Ecto neural progenitor cell (in vitro differentiated cells): ENCODE measurements around the gene ATG4D.

Experiments
- DNase-seq: peaks from one replicate; pipeline ENCODE4 v3.0.0-alpha.2; 2018; ENCODE audit warnings: low spot score

Gene ATG4D

GRCh38 chr19:10543420-10544241 lies at the start of gene ATG4D:
Gene ATG4D, plus strand, starts transcription at chr19:10543904. Its CDS starts 187 bp downstream, at chr19:10544091.
- DNase-seq: peak; percentile 92

GRCh38 chr19:10497371-10497770 lies 46.3 kb upstream of the ATG4D start:
- no peak for DNase-seq

GRCh38 chr19:10499550-10500246 lies 44.0 kb upstream of the ATG4D start:
- DNase-seq: no peak

- DNase-seq: no peak
These were observed 43.5 kb upstream of the ATG4D start for GRCh38 chr19:10500247-10500592.

GRCh38 chr19:10501971-10502523 lies 41.7 kb upstream of the ATG4D start:
- DNase-seq: peak; percentile 71

- DNase-seq: peak; percentile 91
These were observed 41.1 kb upstream of the ATG4D start for GRCh38 chr19:10502524-10503001.

GRCh38 chr19:10503002-10503789 lies 40.5 kb upstream of the ATG4D start, which contains the start of gene KEAP1:
Gene KEAP1, minus strand, starts transcription at chr19:10503356. Its CDS starts 3,323 bp downstream, at chr19:10500033.
- peak; percentile 70 for DNase-seq

- DNase-seq: peak; percentile 82
These were observed 38.0 kb upstream of the ATG4D start for GRCh38 chr19:10505583-10506229.

- DNase-seq: no peak
These were observed 35.7 kb upstream of the ATG4D start for GRCh38 chr19:10508036-10508435.

- no peak for DNase-seq
These were observed 35.0 kb upstream of the ATG4D start for GRCh38 chr19:10508707-10509106.

- DNase-seq: peak; percentile 76
These were observed 33.4 kb upstream of the ATG4D start for GRCh38 chr19:10510301-10510802.

GRCh38 chr19:10513223-10513622 lies 30.5 kb upstream of the ATG4D start:
- DNase-seq: no peak

- peak; percentile 77 for DNase-seq
These were observed 29.2 kb upstream of the ATG4D start for GRCh38 chr19:10514211-10515145.

- no peak for DNase-seq
These were observed 27.7 kb upstream of the ATG4D start for GRCh38 chr19:10516064-10516385.

GRCh38 chr19:10516671-10517286 lies 26.9 kb upstream of the ATG4D start:
- no peak for DNase-seq

GRCh38 chr19:10517361-10517759 lies 26.3 kb upstream of the ATG4D start, which contains the start of gene S1PR5:
Gene S1PR5, minus strand, starts transcription at chr19:10517447. Its CDS starts 2,436 bp downstream, at chr19:10515011.
- DNase-seq: peak; percentile 65

GRCh38 chr19:10517760-10518443 lies 25.8 kb upstream of the ATG4D start:
- peak; percentile 64 for DNase-seq

GRCh38 chr19:10518444-10519361 lies 25.0 kb upstream of the ATG4D start:
- peak; percentile 58 for DNase-seq
